ENCODE results near the gene TNRC6B.

DNA sequence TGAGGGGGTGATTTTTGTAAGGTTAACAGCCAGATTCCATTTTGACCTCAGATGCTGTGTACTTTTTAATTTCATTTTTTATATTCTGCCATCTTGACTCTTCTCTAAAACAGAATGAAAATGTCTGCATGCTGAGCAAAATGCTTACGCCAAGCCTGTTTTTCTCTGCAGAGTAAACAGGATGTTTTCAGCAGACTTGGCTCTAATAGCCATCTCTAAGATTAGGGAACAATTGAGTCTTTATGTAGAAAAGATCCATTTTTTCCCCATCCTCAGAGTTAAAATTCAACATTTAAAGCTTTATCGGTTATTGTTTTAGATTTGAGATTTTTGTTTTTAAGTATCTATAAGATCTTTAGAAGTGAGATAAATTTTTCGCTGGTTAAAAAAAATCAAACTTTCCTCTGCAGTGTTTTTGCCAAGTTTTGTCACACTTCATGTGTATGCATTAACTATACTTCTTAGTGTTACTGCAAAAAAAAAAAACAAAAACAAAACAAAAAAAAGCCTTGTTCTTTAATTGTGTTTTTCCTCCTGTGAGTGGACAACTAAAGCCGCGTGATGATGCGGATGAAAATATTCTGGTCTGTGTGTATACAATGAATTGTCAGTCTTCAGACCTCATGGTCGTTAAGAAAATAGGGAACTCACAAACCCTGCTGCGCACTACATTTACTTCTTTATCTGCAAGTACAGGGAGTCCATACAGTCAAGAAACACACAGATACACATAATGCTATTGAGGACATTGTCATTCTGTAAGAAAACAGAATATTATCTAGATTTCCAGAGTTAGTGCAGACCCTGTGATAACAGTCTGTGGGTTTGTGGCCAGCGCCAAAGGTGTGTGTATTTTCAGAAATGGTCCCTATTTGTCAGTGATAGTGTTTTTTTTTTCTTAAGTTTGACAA lies 151.1 kb downstream of the TNRC6B start:
- TF ChIP-seq, protein P1, sequence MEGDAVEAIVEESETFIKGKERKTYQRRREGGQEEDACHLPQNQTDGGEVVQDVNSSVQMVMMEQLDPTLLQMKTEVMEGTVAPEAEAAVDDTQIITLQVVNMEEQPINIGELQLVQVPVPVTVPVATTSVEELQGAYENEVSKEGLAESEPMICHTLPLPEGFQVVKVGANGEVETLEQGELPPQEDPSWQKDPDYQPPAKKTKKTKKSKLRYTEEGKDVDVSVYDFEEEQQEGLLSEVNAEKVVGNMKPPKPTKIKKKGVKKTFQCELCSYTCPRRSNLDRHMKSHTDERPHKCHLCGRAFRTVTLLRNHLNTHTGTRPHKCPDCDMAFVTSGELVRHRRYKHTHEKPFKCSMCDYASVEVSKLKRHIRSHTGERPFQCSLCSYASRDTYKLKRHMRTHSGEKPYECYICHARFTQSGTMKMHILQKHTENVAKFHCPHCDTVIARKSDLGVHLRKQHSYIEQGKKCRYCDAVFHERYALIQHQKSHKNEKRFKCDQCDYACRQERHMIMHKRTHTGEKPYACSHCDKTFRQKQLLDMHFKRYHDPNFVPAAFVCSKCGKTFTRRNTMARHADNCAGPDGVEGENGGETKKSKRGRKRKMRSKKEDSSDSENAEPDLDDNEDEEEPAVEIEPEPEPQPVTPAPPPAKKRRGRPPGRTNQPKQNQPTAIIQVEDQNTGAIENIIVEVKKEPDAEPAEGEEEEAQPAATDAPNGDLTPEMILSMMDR (tag by site-specific recombination; IDR thresholded peaks at IDR 0.05), result no peak
- no peak for TF ChIP-seq KLF7 (tag by site-specific recombination; IDR thresholded peaks at IDR 0.05; ENCODE audit: borderline replicate concordance)
- no peak for TF ChIP-seq ZNF629 (tag by site-specific recombination; IDR thresholded peaks at IDR 0.05)
- no peak for TF ChIP-seq ZNF114 (tag by site-specific recombination; IDR thresholded peaks at IDR 0.05)
- TF ChIP-seq ZNF394 (tag by site-specific recombination; IDR thresholded peaks at IDR 0.05; ENCODE audit: borderline replicate concordance), result no peak
- TF ChIP-seq ZNF558 (tag by site-specific recombination; IDR thresholded peaks at IDR 0.05), result no peak
- TF ChIP-seq, protein P2, sequence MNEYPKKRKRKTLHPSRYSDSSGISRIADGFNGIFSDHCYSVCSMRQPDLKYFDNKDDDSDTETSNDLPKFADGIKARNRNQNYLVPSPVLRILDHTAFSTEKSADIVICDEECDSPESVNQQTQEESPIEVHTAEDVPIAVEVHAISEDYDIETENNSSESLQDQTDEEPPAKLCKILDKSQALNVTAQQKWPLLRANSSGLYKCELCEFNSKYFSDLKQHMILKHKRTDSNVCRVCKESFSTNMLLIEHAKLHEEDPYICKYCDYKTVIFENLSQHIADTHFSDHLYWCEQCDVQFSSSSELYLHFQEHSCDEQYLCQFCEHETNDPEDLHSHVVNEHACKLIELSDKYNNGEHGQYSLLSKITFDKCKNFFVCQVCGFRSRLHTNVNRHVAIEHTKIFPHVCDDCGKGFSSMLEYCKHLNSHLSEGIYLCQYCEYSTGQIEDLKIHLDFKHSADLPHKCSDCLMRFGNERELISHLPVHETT (tag by site-specific recombination; IDR thresholded peaks at IDR 0.05), result no peak
